Muscle of leg (tissue), 11 donors: ENCODE results near the gene GDAP1L1. TPM values are rescaled to one million over a fixed set of nuclear protein-coding genes. Genes with fewer than 3 reads are reported as not detected.

Source experiments
- DNase-seq: peaks from one replicate; pipeline ENCODE4 v3.0.0; 2013
- H3K27ac ChIP-seq: one replicate; pipeline ENCODE4 v1.5.1; 2013; ENCODE audit warnings: mild to moderate bottlenecking, low read length, control low read depth
- H3K27me3 ChIP-seq: one replicate; pipeline ENCODE4 v1.6.1; 2013; ENCODE audit warnings: low read length; ENCODE audit not compliant: control insufficient read depth, insufficient read depth
- H3K36me3 ChIP-seq: one replicate; pipeline ENCODE4 v1.6.1; 2013; ENCODE audit warnings: low read length; ENCODE audit not compliant: control insufficient read depth, insufficient read depth
- H3K4me1 ChIP-seq: one replicate; pipeline ENCODE4 v1.6.1; 2013; ENCODE audit warnings: low read length; ENCODE audit not compliant: control insufficient read depth, insufficient read depth
- H3K4me3 ChIP-seq: one replicate; pipeline ENCODE4 v1.5.1; 2013; ENCODE audit warnings: low read length, control low read depth
- H3K9me3 ChIP-seq: replicated peaks from 2 replicates; pipeline ENCODE4 v1.6.1; 2013; ENCODE audit warnings: low read depth, low read length; ENCODE audit not compliant: control insufficient read depth
- WGBS: methylation state at CpG from one replicate; pipeline ENCODE4 v1.1.5; 2013; ENCODE audit warnings: missing lambda C conversion rate; ENCODE audit not compliant: insufficient coverage; 5-methylcytosine and 5-hydroxymethylcytosine counted together
- polyA plus RNA-seq, 8 donors: library from polyadenylated mRNA; unstranded; fragments of 120-200 nt; gene quantifications; one replicate each; pipeline versions ENCODE4 v1.2.1 to v1.2.3, GENCODE V29; 2013; ENCODE audit warnings: inconsistent platforms in 1 of 8, low replicate concordance in 1 of 8; ENCODE audit not compliant: insufficient read length in 8 of 8, insufficient read depth in 1 of 8
- total RNA-seq: library from RNA; stranded (reverse); fragments of 120-200 nt; gene quantifications from one replicate; pipeline ENCODE4 v1.2.4, GENCODE V29; 2013

Gene GDAP1L1
- total and polyA plus RNA-seq, 9 donors: 0.06 to 0.89 (median 0.24) TPM; not detected in 1

DNA sequence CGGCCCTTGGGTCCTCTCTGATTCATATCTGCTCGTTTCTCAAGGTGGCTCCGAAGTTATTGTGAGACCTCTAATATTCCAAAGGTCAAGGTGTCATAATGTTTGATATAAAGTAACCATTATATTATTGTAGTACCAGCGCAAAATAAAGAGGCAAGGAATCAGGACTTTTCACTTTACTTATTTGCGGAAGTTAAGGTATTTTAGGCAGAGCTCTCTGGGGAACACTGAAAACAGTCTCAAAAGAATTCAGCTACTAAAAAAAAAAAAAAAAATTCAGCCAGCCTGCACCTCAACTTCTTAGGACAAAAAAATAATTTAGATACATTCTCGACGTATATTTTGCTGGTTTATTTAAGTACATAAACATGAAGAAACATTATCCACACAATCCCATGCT is 38.9 kb upstream of the GDAP1L1 start:
- no peak overlapping the region for H3K27ac ChIP-seq
- no peaks in the 10 kb centered on the region for H3K9me3 ChIP-seq
- DNase-seq: no peak
- H3K27me3 ChIP-seq: no peaks in the 10 kb centered on the region
- H3K4me3 ChIP-seq: no peak overlapping the region
- peaks cover 7% of the 10 kb centered on the region for H3K36me3 ChIP-seq
- no CpG with 5 or more reads among the region's 7 CpGs for WGBS
- H3K4me1 ChIP-seq: peaks cover 17% of the 10 kb centered on the region

DNA sequence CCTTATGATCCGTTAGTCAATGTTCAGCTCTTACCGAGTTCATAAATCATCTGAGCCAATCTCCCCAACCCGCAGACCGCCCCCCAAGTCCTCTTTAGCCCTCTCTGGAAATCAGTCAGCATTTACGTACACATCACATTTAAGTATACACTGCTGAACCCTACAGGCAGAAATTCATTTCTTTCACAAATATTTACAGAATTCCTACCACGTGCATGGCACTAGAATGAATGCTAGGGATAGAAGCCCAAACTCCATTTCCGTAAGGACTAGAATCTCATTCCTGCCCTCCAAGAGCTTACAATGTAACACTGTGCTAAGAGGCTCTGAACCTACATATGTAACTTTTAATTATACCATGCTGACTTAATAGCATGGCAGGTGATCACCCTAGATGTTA is 38.3 kb upstream of the GDAP1L1 start:
- Histone ChIP-seq H3K9me3 (no peaks in the 10 kb centered on the region), H3K27ac (no peak overlapping the region), H3K4me1 (peaks cover 17% of the 10 kb centered on the region), H3K4me3 (no peak overlapping the region), H3K27me3 (no peaks in the 10 kb centered on the region), H3K36me3 (peaks cover 7% of the 10 kb centered on the region)
- WGBS: 40% methylated on average over 5 of the region's 7 CpGs
- DNase-seq: no peak

DNA sequence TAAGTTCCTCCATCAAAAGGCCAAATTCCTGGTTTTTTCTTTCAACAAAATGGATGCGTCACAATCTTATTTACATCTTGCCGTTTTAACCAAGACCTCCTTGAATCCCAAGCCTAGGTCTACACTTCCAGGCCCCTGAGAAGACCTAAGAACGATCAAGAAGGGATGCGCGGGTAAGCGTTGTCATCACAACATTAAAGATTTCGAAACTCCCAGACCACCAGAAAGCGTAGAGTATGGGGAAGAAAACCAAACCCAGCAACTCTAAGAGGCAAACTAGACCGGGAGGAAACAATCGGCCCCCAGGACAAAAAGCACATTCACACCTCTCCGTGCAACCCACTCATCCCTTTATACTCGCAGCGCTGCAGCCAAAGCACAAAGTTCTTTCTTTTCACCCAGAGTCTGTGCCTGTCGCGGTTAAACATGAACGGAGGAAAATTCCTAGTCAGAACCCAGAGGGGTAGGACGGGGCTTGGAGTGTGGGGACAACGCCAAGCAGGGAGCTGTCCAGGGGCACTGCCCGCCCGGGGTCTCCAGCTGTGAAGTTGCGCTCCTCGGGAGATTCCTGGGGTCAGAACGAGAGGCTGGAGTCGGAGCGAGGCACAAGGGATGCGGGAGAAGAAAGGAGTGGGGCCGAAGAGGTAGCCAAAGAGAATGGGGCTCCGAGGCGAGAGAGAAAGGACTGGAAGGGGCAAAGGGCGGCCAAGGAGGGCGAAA is 37.3 kb upstream of the GDAP1L1 start:
- H3K27me3 ChIP-seq: no peaks in the 10 kb centered on the region
- H3K27ac ChIP-seq: peak overlapping the region; percentile 91
- WGBS: under 1% methylated on average over 18 of the region's 31 CpGs
- peaks cover 2% of the 10 kb centered on the region for H3K36me3 ChIP-seq
- peak; percentile 40 for DNase-seq
- peak overlapping the region; percentile 87 for H3K4me3 ChIP-seq
- H3K9me3 ChIP-seq: no peaks in the 10 kb centered on the region
- peaks cover 17% of the 10 kb centered on the region for H3K4me1 ChIP-seq

DNA sequence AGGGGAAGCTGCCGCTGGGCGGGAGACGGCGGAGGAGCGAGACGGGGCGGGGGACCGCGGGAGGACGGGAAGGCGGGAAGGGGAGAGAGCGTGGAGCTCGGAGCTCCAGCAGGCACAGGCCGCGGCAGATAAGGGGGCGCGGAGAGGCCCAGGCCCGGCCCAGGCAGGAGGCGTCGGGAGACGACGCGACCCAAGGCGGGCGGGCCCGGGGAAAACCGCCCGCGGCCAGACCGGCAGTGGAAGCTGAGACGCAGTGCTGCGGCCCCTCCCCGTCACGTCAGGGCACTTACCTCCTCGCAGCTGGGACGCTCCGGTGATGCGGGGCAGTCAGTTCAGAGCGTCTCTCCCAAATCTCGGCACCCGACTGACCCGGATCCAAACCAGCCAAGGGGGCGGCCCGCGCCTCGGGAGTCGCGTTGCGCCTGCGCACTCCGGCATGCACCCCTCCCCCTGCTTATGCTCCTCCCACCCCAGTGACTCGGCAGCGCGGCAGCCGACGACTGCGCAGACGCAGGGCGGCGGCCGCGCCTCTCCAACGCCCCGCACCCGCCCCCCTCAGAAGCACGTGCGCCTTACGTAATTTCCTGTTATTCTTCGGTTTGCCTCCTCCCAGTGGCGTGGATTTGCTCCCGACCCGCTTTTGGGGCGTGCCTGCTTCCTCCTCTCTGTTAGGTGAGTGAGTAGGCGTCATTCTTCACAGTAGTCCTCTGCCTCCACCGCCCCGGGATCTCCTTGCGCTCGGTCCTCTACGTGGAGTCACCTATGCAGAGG is 36.5 kb upstream of the GDAP1L1 start, which contains the start of gene OSER1:
OSER1 (minus strand) TSS at position 366 of the 771 bp plus-strand sequence. CDS start 3,814 bp downstream, outside the sequence.
- Histone ChIP-seq H3K4me3 (peak within 1 kb of the TSS; percentile 87), H3K4me1 (peaks cover 17% of the 10 kb centered on the region)

DNA sequence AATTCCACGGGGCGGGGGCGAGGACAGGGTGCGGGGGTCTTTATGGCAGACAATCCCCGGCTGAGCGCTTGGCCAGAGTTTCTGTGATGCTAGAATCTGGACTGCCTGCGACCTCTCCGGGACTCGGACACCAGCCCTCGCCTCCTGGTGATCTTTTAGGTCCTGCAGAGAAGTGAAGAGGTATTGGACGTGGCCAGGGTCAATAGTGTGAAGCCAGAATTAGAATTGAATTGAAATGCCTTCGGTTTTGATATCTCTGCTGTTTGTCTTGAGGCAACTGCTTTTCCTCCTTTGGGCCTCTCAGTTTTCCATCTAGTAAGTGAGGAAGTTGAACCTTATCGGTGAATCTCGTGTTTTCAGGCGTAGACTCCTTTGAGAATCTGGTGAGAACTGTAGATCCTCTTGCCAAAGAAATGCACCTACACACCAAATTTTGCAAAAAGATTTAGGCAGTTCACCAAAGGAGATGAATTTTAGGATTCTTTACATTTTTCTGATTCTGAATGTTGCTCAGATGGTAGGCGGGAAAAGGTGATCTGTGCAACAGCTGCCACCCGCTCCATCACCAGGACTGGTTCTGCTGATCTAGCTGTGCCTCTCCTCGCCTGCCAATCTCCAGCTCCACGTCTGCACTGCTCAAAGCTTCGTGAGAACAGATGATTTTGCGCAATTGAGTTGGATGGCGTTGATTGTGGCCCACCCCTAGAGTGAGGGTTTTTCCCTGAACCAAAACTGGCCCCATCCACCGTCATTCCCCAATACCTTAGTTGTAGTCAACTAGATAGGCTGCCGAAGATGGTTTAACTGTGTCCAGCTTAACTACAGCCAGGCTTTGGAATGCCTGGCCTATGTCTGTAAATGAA is 35.7 kb upstream of the GDAP1L1 start:
- DNase-seq: peak; percentile 50
- peak overlapping the region; percentile 59 for H3K4me3 ChIP-seq
- no peaks in the 10 kb centered on the region for H3K9me3 ChIP-seq
- peaks cover 17% of the 10 kb centered on the region for H3K4me1 ChIP-seq
- H3K36me3 ChIP-seq: no peaks in the 10 kb centered on the region
- 16% methylated on average over 9 of the region's 24 CpGs for WGBS
- no peaks in the 10 kb centered on the region for H3K27me3 ChIP-seq
- peak overlapping the region; percentile 95 for H3K27ac ChIP-seq

More for the DNA sequence above, 36.5 kb upstream of the GDAP1L1 start, which contains the start of gene OSER1:
- no peaks in the 10 kb centered on the region for H3K36me3 ChIP-seq
- peak; percentile 99 for DNase-seq
- no peaks in the 10 kb centered on the region for H3K9me3 ChIP-seq
- under 1% methylated on average over 68 of the region's 79 CpGs for WGBS
- H3K27ac ChIP-seq: peak within 1 kb of the TSS; percentile 95
- H3K27me3 ChIP-seq: no peaks in the 10 kb centered on the region

DNA sequence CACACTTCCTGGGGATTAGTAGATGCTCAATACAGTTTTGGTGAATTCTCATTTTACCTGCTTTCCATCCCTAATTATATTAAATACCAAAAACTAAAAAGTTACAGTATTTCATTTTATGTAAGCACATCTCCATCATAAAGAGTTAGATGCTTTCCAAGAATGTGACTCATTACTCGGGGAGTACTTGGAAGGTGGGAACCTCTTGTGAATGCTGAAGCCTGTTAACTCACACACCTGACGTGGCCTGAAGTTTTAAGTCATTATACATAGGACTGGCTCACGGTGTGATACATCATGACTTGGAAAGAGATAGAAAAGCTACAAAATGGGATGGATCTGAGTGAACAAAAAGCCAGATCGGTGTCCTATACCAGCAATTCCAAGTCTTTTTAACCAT is 34.3 kb upstream of the GDAP1L1 start:
- H3K9me3 ChIP-seq: no peaks in the 10 kb centered on the region
- H3K27me3 ChIP-seq: no peaks in the 10 kb centered on the region
- 63% methylated on average over 2 of the region's 4 CpGs for WGBS
- H3K4me1 ChIP-seq: peaks cover 17% of the 10 kb centered on the region
- H3K36me3 ChIP-seq: no peaks in the 10 kb centered on the region
- no peak for DNase-seq
- no peak overlapping the region for H3K27ac ChIP-seq
- H3K4me3 ChIP-seq: no peak overlapping the region

DNA sequence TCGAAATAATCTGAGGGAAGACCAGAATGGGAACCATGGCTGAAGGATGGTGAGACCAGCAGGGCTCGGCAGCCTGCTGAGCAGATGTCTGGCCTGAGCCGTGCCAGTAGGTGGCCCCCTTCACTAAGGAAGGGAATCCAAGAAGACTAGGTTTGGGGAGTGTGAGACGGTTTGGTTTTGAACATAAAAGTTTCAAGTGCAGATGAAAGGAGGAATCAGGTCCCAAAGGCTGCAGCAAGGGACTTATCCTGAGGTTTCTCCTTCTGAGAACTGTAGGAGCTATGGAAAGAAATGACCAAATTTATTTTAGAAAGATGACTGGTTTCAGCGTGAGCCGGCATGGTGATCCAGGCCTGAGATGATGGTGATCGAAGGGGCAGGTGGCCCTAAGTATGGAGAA is 32.0 kb upstream of the GDAP1L1 start:
- H3K4me3 ChIP-seq: no peak overlapping the region
- no peaks in the 10 kb centered on the region for H3K36me3 ChIP-seq
- no peaks in the 10 kb centered on the region for H3K27me3 ChIP-seq
- H3K9me3 ChIP-seq: no peaks in the 10 kb centered on the region
- peak; percentile 76 for DNase-seq
- no peak overlapping the region for H3K27ac ChIP-seq
- peaks cover 6% of the 10 kb centered on the region for H3K4me1 ChIP-seq
- WGBS: 52% methylated on average over 7 of the region's 7 CpGs

DNA sequence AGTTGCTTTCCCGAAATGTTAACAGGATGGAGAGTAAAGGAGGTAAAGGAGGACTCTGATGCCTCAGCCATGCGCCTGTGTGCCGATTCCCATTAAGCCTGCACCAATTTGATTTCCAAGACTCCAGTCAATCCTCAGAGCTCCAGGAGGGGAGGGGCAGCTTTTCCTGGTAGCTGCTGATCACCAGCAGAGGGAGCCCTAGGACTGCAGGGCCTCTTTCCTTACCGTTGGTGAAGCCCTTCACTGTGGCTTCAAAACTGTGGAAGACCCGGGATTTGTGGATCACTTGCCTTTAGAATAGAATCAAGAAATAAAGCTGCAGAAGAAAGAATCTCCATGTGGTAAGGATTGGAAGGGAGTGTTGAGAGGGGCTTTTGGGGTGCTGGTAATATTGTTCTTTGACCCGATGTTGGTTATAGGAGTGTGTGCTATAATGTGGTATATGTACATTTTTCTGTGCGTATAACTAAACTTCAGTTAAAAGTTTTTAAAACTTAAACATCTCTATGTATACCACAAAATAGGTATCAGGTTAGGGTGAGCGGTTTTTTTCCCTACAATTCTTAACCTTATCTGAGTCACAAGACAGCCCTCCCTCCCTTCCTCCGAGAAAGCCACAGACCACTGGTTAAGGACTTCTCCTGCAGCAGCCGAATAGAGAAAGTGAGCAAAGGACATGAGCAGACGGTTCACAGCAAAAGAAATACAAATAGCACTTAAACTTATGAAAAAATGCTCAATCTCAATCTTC is 29.6 kb upstream of the GDAP1L1 start:
- no peak overlapping the region for H3K4me3 ChIP-seq

DNA sequence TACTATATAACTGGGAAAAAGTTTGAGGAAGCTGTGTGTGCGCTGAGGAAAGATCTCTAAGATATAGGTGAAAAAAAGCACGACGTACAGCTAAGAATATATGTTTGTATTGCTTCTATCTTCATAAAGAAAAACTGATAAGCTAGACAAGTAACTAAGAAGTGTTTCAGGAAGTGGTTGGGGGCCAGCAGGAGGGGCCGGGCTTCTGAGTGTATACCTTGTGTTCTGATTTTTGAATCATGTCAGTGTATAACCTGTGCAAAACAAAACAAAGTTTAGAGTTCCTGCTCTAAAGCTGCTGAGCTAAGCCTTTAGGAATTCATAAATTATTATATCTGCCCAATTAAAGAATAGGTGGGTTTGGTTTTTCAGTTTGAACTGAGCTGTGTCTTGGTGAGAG is 28.7 kb upstream of the GDAP1L1 start:
- Histone ChIP-seq H3K4me1 (no peaks in the 10 kb centered on the region), H3K27ac (no peak overlapping the region), H3K4me3 (no peak overlapping the region), H3K36me3 (peaks cover 8% of the 10 kb centered on the region), H3K27me3 (no peaks in the 10 kb centered on the region), H3K9me3 (no peaks in the 10 kb centered on the region)
- 100% methylated on average over 1 of the region's 4 CpGs for WGBS
- DNase-seq: no peak

More for the DNA sequence above, 29.6 kb upstream of the GDAP1L1 start:
- Histone ChIP-seq H3K27me3 (no peaks in the 10 kb centered on the region), H3K27ac (no peak overlapping the region), H3K4me1 (no peaks in the 10 kb centered on the region), H3K9me3 (no peaks in the 10 kb centered on the region), H3K36me3 (peaks cover 8% of the 10 kb centered on the region)
- 7% methylated on average over 2 of the region's 11 CpGs for WGBS
- DNase-seq: peak; percentile 46
